ENCODE measurements around the gene KAZN. TPM values are rescaled to one million over a fixed set of nuclear protein-coding genes. Genes with fewer than 3 reads are reported as not detected.

The KAZN gene
- total RNA-seq, 1 donor from 2014 or later = 2.2 TPM

DNA sequence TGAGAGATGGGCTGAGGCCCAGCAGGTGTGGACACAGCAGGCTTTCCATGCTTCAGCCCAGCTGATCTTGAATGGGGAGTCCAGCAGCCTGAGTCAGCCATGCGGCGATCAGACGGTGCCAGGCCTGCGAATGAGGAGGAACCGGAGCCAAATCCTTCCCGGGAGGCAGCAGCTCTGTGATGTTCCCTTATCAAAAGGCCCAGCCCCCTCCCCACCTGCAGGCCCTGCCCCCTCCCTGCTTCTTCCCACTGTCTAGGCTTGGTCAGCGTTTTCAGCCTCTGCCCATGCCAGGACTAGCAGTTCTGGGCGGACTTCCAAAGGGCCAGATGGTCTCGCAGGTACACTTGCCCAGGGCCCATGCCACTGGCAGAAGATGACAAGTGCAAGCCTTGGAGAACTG is 253.8 kb downstream of the KAZN start:
- DNase-seq (no peak), ATAC-seq (no peak)
- intact Hi-C loops (cut with micrococcal nuclease) = no loop called here

DNA sequence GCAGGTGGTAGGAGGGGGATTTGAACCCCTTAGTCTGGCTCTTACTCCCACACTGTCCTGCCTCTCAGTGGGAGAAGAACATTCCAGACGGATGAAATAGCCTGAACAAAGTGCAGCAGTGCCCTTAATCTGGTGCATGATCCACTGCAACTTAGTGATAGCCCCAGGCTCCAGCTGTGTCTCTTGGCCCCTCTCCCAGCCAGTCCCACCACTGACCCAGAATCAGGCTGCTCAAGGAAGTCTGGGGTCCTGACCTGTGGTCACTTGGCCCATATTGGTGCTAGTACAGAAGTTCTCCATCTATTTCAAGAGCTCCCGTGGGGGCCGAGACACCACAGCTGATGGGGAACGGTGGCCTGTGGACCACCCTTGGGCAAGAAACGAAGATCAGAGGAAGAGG is 255.0 kb downstream of the KAZN start:
- intact Hi-C loops (cut with micrococcal nuclease) = no loop called here

GRCh38 chr1:14855268-14855667 is 256.8 kb downstream of the KAZN start:
- ATAC-seq (no peak), DNase-seq (no peak)
- intact Hi-C loops (cut with micrococcal nuclease) = no loop called here

More for the DNA sequence above, 255.0 kb downstream of the KAZN start:
- ATAC-seq (no peak), DNase-seq (no peak)

- intact Hi-C loops (cut with micrococcal nuclease) = no loop called here
- DNase-seq = no peak
- no peak for ATAC-seq
Measured at GRCh38 chr1:14855801-14856200, 257.3 kb downstream of the KAZN start.

DNA sequence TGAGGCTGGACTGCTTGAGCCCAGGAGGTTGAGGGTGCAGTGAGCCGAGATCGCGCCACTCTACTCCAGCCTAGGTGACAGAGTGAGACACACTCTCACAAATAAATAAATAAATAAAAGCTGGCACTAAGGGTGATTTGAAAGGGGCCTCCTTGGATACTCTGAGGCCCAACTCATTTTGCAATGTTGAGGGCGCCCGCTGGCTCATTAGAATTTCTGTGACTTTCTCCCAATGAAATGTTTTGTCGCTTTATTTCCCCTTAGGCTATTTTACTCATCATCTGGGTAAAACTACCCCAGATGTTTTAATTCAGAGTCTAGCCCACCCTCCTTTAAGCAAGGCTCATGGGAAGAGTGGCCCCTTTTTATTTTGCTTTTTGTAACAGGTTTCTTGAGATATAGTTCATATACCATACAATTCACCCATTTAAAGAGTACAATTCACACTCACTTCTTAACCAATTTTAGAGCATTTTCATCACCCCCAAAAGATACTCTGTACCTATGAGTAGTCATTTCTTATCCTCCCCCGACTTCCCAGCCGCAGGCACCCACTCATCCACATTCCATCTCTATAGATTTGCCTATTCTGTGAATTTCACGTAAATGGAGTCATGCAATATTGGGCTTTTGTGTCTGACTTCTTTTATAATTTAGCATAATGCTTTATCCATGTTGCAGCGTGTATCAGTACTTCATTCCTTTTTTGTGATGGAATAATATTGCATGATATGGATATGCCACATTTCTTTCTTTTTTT is 259.1 kb downstream of the KAZN start:
- intact Hi-C loops (cut with micrococcal nuclease) = no loop called here
- ATAC-seq (no peak), DNase-seq (no peak)

DNA sequence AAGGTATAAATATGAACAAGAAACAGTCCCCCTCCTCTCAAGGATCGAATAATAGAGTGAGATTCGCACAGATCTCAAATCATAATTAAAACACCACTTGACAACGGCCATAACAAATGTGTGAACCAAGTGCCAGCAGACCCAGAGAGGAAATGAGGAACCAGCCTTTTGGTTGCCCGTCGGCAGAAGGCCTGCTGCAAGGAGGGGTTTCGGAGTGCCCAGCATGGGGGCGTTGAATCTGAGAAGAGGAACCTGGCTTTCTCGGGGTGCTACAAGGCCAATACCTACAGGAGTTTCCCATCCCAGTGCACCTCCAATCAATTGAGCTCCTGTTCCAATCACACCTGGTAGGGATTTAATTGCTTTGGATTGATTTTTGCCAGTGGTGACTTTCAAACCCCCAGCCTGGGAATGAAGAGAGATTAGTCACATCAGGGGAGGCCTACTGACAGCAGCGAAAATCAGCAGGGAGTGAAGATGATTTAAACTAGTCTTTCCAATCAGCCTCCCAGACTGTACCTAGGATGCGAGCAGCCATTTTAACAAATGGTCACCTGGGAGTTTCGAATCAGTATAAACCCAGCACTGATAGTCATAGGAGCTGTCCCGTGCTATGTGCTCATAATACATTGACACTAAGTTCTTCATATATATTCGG is 263.8 kb downstream of the KAZN start:
- DNase-seq (no peak), ATAC-seq (no peak)
- intact Hi-C loops (cut with micrococcal nuclease) = no loop called here

DNA sequence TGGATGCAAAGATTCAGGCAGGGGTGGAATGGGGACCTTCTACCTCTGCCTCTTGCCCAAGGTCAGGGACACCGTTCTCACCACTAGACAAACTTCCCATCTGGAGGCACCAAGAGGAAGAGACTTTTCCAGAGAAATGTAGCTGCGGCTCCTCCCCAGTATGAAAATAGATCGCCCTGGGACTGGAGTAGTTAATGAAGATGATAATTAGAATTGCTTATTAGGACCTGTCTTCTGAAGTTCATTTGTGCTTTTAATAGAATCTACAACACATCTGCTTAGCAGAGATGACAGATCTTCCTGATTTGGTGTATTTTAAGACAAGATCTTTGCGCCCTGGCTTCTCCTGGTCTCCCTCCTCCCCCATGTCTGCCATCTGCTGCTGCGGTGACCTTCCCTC is 266.6 kb downstream of the KAZN start:
- no peak for ATAC-seq
- no peak for DNase-seq
- intact Hi-C loops (cut with micrococcal nuclease) = no loop called here

DNA sequence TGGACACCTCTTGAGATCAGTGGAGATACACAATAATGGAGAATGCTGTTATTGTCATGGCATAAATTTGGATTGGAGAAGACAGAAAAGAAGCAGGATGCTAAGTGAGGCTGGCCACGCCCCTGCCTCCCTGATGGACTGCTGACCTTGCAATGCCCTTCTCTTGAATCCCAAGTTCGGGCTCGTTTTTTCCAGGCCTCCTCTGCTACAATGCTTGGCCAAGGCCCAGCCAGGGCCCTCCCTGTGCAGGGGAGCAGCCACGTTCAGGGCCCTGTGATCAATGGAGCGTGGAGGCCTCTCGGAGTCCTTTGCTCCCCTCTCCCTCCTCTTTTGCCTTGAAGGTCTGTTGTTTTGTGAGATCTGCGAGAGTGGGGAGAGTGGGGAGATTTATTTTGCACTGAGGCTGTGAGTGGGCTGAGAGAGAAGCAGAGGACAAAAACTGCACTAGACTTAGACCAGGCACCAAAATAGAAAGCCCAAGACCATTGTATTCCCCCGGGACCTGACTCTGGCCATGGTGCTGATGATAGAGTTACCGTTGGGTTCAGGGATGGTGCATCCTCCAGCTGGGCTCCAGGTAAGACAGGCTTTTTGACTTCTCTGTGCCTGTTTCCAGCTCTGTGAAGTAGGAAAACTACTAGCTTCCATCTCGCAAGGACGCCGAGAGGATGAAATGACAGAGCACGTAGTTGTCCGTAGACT is 268.6 kb downstream of the KAZN start:
- DNase-seq (no peak), ATAC-seq (no peak)
- intact Hi-C loops (cut with micrococcal nuclease) = no loop called here

DNA sequence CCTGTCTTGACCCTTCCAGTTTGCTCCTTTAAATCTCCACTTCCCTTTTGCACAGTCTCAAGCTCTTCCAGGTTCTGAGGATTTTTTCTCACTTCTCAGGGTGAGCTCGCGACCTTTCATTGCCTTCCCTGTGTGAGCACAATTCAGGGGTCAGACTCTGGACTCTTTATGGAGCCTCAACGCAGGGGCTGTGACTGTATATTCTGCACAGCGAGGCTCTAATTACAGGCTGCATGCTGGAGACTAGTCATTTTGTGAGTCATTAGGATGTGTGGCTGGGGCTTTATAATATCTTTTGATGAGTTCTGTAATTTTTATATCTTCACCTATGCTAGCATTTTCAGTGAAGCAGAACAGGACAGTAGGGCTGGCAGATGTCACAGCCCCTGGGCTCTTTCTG is 270.7 kb downstream of the KAZN start:
- no peak for ATAC-seq
- intact Hi-C loops (cut with micrococcal nuclease) = no loop called here
- DNase-seq = no peak

DNA sequence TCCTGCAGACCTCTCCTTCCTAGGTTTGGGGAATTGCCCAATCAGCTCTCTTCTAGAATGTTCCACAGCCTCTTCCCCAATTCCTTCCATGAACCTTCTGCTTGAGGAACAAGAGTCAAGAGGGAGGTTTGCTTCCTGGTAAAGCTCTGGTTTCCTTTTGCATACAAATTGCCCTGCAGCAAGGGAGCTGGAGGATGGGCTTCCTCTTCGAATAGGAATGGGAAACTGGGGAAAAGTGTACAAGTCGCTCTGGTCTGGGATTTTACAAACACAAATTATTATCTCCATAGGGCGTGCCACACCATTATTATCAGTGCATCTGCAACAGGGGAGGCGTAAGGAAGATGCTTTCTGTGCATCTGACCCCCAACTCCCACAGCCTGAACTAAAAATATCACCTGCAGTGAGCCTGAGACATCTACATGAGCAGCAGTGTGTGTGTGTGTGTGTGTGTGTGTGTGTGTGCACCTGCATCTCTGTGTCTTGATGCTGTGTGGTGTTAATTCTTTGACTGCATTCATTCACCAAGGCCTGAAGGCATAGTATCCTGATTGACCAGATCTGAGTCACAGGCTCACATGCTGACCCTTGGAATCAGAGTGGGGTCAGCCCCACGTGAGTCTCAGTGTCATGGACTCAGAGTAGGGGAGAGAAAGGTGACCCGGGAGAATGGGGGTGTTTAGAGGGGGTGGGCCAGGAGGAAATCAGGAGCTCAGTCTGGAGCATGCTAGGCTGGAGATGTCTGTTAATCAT is 272.9 kb downstream of the KAZN start:
- intact Hi-C loops (cut with micrococcal nuclease) = no loop called here
- ATAC-seq (no peak), DNase-seq (no peak)

- ATAC-seq = no peak
- intact Hi-C loops (cut with micrococcal nuclease) = no loop called here
- no peak for DNase-seq
Measured at GRCh38 chr1:14872762-14873161, 274.3 kb downstream of the KAZN start.

DNA sequence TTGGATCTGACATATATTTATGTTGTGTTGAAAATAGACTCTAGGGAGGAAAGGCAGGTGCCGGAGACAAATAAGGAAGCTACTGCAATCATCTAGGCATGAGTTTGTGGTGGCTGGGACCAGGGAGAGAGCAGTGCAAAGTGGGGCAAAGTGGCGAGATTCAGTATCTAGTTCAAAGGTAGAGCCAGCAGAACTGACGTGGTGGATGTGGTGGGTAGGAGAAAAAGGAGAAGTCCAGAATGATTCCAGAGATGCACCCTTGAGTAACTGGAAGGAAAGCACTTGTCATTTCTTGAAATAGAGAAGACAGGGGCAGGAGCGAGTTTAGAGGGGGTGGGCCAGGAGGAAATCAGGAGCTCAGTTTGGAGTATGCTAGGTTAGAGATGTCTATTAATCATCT is 275.2 kb downstream of the KAZN start:
- intact Hi-C loops (cut with micrococcal nuclease) = no loop called here
- ATAC-seq (no peak), DNase-seq (no peak)

DNA sequence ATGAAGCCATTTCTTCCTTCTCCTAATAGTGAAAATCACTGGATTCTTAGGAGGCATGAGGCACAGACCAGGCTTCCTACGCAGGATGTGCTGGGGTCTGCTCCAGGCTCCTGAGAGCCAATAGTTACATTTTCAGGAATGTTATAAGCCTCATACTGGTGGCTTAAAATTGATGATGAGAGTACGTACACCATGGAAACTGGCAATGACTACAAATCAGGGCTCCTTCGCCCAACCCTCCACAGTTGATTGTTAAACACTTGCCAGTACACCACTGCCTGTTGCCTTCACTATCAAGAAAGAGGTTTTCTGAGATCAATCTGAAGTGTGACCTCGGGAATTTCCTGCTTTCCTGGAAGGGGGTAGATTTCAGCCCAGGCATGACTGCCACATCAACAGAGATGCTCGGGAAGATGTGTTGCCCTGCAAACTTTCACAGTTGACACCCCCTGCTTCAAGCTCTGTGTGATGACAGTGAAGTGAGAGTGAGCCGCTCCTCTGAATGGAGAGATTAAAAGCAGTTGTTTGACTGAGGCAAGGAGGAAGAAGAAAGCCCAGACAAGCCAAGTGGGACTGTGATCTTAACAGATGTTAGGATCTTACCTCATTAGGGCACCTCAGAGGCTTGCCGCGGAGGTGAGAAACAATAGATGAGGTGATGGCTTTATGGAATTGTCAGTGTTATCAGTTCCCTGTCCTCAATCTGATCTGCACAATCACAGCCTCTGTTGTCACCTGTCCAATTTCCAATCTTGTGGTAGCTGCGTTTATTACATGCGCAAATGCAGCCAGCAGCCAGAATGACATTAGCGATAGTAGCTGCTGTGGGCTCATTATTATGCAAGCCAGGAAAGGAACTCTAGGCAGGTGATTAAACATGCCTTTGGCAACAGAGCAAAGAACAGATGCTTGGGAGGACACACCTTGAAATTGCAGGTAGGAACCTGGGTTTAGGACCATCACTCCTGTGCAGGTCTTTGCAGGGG is 277.3 kb downstream of the KAZN start:
- intact Hi-C loops (cut with micrococcal nuclease) = no loop called here
- DNase-seq = no peak

GRCh38 chr1:14876747-14877146 is 278.3 kb downstream of the KAZN start:
- intact Hi-C loops (cut with micrococcal nuclease) = no loop called here
- DNase-seq = no peak
- no peak for ATAC-seq

More for the DNA sequence above, 277.3 kb downstream of the KAZN start:
- no peak for ATAC-seq

DNA sequence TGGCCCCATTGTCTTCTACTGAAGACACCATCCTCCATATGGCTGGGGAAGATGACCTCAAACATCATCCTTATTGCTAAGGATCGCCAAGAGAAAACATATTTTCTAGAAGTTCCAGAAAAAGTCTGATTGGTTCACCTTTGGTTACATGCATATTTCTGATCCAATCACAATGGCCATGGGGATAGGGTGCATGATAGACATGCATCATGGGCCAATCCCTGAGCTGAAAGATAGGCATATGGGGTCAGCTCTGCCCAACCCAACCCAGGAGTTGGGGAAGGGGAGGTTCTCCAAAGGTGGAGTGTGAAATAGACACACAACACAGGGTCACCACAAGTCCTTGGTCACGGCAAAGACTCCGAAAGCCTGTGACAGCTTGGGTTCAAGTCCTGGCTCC is 278.7 kb downstream of the KAZN start:
- DNase-seq (no peak), ATAC-seq (no peak)
- intact Hi-C loops (cut with micrococcal nuclease) = no loop called here

- intact Hi-C loops (cut with micrococcal nuclease) = no loop called here
- DNase-seq (no peak), ATAC-seq (no peak)
Measured at GRCh38 chr1:14878124-14878523, 279.6 kb downstream of the KAZN start.

DNA sequence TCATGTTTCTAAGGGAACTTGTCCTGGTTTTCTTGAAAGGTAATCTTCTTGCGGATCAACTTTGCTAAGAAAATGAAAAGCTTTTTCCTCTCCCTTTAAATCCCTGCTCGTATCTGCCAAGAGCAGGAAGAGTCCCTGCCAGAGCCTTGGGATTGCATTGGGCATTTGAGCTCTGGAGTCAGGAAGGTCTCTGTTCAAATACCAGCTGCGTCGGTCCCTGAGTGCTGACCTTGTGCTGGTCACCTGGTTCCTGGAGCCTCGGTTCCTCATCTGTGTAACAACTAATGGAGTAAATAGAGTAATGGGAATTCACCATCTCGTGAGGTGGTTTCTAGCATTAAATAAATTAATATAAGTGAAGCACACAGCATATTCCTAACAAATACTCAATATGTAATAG is 280.5 kb downstream of the KAZN start:
- no peak for DNase-seq
- ATAC-seq = no peak
- intact Hi-C loops (cut with micrococcal nuclease) = no loop called here

GRCh38 chr1:14880456-14881316 is 282.2 kb downstream of the KAZN start:
- no peak for ATAC-seq
- intact Hi-C loops (cut with micrococcal nuclease) = no loop called here
- no peak for DNase-seq
